Kidney epithelial cell (primary cell): ENCODE data around the gene PCDHA13. TPM values are rescaled to one million over a fixed set of nuclear protein-coding genes. Genes with fewer than 3 reads are reported as not detected.
A peak's percentile ranks its signal among the peaks of the same experiment; 100 is the strongest.
"Not testable (repeated sequence)": the region's sequence is repeated elsewhere in the genome, so short reads cannot be mapped to it uniquely, and the experiment has no call there.

Experiments used
- DNase-seq: peaks from one replicate; pipeline ENCODE4 v3.0.0-alpha.2; 2010; ENCODE audit warnings: low read depth
- H3K27me3 ChIP-seq: 2 replicates; pipeline ENCODE4 v1.6.0; 2011; ENCODE audit warnings: low read length; ENCODE audit not compliant: control insufficient read depth, insufficient read depth
- H3K36me3 ChIP-seq: 2 replicates; pipeline ENCODE4 v1.5.1; 2011; ENCODE audit warnings: low read length; ENCODE audit not compliant: control insufficient read depth, insufficient read depth
- H3K4me3 ChIP-seq: 2 replicates; pipeline ENCODE4 v1.5.1; 2011; ENCODE audit warnings: low read depth, mild to moderate bottlenecking, control low read depth, low read length
- total RNA-seq: library from RNA; depleted of rRNA; stranded (reverse); fragments of >200 nt; gene quantifications from 2 replicates; pipeline ENCODE4 v1.2.3, GENCODE V29; 2015
- TF ChIP-seq, protein P1 (sequence below): IDR thresholded peaks from 2 replicates; pipeline ENCODE4 v1.5.1; 2011; ENCODE audit warnings: mild to moderate bottlenecking, moderate library complexity, low read length, control low read depth, inconsistent platforms; ENCODE audit not compliant: insufficient read depth, poor library complexity, severe bottlenecking

PCDHA13 gene, protein sequence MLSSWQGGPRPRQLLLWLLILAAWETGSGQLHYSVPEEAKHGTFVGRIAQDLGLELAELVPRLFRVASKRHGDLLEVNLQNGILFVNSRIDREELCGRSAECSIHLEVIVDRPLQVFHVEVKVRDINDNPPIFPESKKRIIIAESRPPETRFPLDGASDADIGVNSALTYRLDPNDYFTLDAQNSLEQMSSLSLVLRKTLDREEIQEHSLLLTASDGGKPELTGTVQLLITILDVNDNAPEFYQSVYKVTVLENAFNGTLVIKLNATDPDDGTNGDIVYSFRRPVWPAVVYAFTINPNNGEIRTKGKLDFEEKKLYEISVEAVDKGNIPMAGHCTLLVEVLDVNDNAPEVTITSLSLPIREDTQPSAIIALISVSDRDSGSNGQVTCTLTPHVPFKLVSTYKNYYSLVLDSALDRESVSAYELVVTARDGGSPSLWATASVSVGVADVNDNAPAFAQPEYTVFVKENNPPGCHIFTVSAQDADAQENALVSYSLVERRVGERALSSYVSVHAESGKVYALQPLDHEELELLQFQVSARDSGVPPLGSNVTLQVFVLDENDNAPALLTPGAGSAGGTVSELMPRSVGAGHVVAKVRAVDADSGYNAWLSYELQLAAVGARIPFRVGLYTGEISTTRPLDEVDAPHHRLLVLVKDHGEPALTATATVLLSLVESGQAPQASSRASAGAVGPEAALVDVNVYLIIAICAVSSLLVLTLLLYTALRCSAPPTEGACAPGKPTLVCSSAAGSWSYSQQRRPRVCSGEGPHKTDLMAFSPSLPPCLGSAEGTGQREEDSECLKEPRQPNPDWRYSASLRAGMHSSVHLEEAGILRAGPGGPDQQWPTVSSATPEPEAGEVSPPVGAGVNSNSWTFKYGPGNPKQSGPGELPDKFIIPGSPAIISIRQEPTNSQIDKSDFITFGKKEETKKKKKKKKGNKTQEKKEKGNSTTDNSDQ
- total RNA-seq: 0.21 TPM in 1 of 2 replicates, not detected in the other

DNA sequence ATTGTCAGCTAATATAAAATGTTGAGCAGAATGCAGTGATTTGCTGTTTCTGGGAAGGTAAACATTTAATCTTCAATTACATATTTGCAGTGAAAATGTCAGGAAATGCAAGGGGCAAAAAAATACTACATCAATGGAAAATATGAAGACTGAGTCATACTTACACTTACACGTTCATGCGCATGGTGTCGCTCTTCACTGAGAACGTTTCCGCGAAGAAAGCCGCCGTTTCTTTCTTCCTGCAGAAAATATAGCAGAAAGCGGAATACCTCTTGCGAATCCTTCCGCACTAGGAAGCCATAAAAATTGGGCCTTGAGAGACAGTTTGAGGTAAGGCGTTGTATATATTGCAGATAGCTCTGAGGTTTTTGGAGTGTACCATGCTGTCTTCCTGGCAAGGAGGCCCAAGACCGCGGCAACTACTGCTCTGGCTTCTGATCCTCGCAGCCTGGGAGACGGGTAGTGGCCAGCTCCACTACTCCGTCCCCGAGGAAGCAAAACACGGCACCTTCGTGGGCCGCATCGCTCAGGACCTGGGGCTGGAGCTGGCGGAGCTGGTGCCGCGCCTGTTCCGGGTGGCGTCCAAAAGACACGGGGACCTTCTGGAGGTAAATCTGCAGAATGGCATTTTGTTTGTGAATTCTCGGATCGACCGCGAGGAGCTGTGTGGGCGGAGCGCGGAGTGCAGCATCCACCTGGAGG is at the start of gene PCDHA13:
TSS of gene PCDHA13 (plus strand) at position 236 of the 702 bp plus-strand sequence. CDS start at position 381, 145 bp downstream.
- TF ChIP-seq, protein P1, sequence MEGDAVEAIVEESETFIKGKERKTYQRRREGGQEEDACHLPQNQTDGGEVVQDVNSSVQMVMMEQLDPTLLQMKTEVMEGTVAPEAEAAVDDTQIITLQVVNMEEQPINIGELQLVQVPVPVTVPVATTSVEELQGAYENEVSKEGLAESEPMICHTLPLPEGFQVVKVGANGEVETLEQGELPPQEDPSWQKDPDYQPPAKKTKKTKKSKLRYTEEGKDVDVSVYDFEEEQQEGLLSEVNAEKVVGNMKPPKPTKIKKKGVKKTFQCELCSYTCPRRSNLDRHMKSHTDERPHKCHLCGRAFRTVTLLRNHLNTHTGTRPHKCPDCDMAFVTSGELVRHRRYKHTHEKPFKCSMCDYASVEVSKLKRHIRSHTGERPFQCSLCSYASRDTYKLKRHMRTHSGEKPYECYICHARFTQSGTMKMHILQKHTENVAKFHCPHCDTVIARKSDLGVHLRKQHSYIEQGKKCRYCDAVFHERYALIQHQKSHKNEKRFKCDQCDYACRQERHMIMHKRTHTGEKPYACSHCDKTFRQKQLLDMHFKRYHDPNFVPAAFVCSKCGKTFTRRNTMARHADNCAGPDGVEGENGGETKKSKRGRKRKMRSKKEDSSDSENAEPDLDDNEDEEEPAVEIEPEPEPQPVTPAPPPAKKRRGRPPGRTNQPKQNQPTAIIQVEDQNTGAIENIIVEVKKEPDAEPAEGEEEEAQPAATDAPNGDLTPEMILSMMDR: peak; percentile 20
- H3K27me3 ChIP-seq: peaks cover 3% of the 10 kb centered on the region
- H3K4me3 ChIP-seq: no peak within 1 kb of the TSS
- H3K36me3 ChIP-seq: no peaks in the 10 kb centered on the region
- no peak for DNase-seq

DNA sequence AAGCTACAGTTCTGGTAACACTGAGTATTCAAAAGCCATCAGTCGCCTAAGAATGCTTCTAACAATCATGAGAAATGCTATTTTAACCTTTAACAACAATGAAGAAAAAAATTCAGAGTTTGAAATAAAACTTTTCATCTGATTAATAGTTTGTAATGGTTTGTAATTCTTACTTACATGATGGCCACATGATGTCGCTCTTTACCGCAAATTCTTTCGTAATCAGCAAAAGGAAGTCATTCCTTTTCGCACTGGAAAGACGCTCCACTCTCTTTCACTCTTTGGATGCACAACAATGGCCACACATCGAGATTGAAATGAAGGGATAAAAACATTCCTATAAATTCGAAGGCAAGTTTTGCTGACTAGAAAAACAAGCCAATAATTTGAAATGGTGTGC is 47.9 kb upstream of the PCDHA13 start, which contains the start of gene PCDHA7:
TSS of gene PCDHA7 (plus strand) at position 277 of the 400 bp plus-strand sequence. CDS start at position 392, 115 bp downstream.
- DNase-seq: no peak
- H3K36me3 ChIP-seq: no peaks in the 10 kb centered on the region
- H3K27me3 ChIP-seq: no peaks in the 10 kb centered on the region
- no peak within 1 kb of the TSS for H3K4me3 ChIP-seq
- TF ChIP-seq, protein P1: no peak

DNA sequence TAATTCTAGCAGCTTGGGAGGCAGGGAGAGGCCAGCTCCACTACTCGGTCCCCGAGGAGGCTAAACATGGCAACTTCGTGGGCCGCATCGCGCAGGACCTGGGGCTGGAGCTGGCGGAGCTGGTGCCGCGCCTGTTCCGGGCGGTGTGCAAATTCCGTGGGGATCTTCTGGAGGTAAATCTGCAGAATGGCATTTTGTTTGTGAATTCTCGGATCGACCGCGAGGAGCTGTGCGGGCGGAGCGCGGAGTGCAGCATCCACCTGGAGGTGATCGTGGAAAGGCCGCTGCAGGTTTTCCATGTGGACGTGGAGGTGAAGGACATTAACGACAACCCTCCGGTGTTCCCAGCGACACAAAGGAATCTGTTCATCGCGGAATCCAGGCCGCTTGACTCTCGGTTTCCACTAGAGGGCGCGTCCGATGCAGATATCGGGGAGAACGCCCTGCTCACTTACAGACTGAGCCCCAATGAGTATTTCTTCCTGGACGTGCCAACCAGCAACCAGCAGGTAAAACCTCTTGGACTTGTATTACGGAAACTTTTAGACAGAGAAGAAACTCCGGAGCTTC is 47.4 kb upstream of the PCDHA13 start:
- H3K36me3 ChIP-seq, H3K4me3 ChIP-seq: not testable (repeated sequence)

DNA sequence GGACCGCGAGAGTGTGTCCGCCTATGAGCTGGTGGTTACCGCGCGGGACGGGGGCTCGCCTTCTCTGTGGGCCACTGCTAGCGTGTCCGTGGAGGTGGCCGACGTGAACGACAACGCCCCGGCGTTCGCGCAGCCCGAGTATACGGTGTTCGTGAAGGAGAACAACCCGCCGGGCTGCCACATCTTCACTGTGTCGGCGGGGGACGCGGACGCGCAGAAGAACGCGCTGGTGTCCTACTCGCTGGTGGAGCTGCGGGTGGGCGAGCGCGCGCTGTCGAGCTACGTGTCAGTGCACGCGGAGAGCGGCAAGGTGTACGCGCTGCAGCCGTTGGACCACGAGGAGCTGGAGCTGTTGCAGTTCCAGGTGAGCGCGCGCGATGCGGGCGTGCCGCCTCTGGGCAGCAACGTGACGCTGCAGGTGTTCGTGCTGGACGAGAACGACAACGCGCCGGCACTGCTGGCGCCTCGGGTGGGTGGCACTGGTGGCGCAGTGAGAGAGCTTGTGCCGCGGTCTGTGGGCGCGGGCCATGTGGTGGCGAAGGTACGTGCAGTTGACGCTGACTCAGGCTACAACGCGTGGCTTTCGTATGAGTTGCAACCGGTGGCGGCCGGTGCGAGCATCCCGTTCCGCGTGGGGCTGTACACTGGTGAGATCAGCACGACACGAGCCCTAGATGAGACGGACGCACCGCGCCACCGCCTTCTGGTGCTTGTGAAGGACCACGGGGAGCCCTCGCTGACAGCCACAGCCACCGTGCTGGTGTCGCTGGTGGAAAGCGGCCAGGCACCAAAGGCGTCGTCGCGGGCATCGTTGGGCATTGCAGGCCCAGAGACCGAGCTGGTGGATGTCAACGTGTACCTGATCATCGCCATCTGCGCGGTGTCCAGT is 46.1 kb upstream of the PCDHA13 start:
- Histone ChIP-seq H3K36me3 (no peaks in the 10 kb centered on the region), H3K27me3 (no peaks in the 10 kb centered on the region), H3K4me3 (no peak overlapping the region)
- DNase-seq: no peak
- TF ChIP-seq, protein P1: no peak

More for the DNA sequence above, 47.4 kb upstream of the PCDHA13 start:
- not testable (repeated sequence) for H3K27me3 ChIP-seq, DNase-seq

DNA sequence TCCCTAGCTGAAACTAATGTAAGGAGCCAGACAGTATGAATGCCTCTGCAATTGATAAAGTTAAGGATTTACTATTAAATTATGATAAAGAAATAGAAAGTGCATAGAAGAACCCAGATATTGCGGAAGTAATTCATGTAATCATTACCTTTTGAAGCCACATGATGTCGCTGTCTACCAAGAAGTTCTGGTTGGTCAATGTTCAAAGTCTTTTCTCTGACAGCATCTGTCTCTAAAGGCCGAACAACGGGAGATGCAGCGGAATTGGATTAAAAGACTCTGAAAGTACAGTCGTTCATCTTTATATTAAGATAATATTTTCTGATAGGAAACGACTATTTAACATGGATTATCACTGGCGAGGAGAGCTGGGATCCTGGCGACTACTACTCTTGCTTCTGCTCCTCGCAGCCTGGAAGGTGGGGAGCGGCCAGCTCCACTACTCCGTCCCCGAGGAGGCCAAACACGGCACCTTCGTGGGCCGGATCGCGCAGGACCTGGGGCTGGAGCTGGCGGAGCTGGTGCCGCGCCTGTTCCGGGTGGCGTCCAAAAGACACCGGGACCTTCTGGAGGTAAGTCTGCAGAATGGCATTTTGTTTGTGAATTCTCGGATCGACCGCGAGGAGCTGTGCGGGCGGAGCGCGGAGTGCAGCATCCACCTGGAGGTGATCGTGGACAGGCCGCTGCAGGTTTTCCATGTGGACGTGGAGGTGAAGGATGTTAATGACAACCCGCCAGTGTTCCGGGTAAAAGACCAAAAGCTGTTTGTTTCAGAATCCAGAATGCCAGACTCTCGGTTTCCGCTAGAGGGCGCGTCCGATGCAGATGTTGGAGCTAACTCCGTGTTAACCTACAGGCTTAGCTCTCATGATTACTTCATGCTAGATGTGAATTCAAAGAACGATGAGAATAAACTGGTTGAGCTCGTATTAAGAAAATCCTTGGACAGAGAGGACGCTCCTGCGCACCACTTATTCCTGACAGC is 40.7 kb upstream of the PCDHA13 start, which contains the start of gene PCDHA8:
TSS of gene PCDHA8 (plus strand) at position 210 of the 985 bp plus-strand sequence. CDS start at position 345, 135 bp downstream.
- Histone ChIP-seq H3K4me3 (no peak within 1 kb of the TSS), H3K27me3 (no peaks in the 10 kb centered on the region), H3K36me3 (no peaks in the 10 kb centered on the region)
- TF ChIP-seq, protein P1: peak; percentile 15
- no peak for DNase-seq
